ENCODE data around the gene GALNS.
"Not testable (repeated sequence)": the region's sequence is repeated elsewhere in the genome, so short reads cannot be mapped to it uniquely, and the experiment has no call there.

The GALNS gene

DNA sequence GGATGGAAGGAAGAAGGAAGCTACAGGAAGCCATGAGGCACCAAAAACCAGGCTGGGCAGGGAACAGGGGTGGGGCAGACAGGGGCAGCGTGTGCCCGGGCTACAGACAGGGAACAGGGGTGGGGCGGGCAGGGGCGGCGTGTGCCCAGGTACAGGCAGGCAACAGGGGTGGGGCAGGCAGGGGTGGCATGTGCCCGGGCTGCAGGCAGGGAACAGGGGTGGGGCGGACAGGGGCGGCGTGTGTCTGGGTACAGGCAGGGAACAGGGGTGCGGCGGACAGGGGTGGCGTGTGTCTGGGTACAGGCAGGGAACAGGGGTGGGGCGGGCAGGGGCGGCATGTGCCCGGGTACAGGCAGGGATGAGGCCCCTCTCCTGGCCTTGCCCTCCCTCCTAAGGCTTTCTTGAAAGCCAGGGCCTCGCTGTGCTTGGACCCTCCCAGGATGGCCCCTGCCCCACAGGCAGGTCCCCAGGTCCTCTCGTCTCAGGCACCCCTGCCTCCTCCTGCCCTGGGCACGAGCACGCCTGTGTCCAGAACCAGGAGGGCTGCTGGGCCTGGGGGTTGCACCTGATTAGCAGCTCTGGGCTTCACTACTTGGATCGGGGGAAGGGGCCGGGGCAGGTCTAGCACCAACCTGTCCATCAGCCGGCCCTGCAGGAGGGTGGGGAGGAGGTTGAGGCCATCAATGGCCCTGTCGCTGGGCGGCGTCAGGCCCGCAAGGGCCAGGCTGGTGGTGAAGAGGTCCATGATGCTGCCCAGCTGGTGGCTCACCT is 30.5 kb downstream of the GALNS start:
- H3K27ac ChIP-seq, result no peak overlapping the region
- H3K36me3 ChIP-seq (ENCODE audit: insufficient read depth, low read length), result no peaks in the 10 kb centered on the region
- no peak for TF ChIP-seq POLR2AphosphoS5 (IDR thresholded peaks at IDR 0.05; ENCODE audit: borderline replicate concordance, low read depth, low read length)
- TF ChIP-seq EZH2 (IDR thresholded peaks at IDR 0.05), result no peak
- TF ChIP-seq FOXP2 (optimal IDR thresholded peaks at IDR 0.05; ENCODE audit: control extremely low read depth, extremely low read length, insufficient read depth), result no peak
- H3K9ac ChIP-seq (ENCODE audit: insufficient read length), result no peak overlapping the region
- DNase-seq (ENCODE audit: low read depth, low spot score), result no peak
- H3K4me3 ChIP-seq, result no peak overlapping the region
- no peaks in the 10 kb centered on the region for H3K9me3 ChIP-seq (ENCODE audit: low read depth, low read length)

DNA sequence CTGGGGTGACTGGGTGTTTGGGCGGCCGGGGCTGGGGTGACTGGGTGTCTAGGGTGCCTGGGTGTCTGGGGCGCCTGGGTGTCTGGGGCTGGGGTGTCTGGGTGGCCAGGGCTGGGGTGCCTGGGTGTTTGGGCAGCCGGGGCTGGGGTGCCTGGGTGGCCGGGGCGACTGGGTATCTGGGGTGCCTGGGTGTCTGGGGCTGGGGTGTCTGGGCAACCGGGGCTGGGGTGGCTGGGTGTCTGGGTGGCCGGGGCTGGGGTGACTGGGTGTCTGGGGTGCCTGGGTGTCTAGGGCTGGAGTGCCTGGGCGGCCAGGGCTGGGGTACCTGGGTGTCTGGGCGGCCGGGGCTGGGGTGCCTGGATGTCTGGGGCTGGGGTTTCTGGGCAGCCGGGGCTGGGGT is 31.6 kb downstream of the GALNS start:
- H3K4me3 ChIP-seq, result no peak overlapping the region
- no peaks in the 10 kb centered on the region for H3K9me3 ChIP-seq (ENCODE audit: low read depth, low read length)
- no peak overlapping the region for H3K27ac ChIP-seq
- no peaks in the 10 kb centered on the region for H3K36me3 ChIP-seq (ENCODE audit: insufficient read depth, low read length)
- TF ChIP-seq POLR2AphosphoS5 (IDR thresholded peaks at IDR 0.05; ENCODE audit: borderline replicate concordance, low read depth, low read length), result no peak
- DNase-seq (ENCODE audit: low read depth, low spot score), result no peak
- no peak overlapping the region for H3K9ac ChIP-seq (ENCODE audit: insufficient read length)

DNA sequence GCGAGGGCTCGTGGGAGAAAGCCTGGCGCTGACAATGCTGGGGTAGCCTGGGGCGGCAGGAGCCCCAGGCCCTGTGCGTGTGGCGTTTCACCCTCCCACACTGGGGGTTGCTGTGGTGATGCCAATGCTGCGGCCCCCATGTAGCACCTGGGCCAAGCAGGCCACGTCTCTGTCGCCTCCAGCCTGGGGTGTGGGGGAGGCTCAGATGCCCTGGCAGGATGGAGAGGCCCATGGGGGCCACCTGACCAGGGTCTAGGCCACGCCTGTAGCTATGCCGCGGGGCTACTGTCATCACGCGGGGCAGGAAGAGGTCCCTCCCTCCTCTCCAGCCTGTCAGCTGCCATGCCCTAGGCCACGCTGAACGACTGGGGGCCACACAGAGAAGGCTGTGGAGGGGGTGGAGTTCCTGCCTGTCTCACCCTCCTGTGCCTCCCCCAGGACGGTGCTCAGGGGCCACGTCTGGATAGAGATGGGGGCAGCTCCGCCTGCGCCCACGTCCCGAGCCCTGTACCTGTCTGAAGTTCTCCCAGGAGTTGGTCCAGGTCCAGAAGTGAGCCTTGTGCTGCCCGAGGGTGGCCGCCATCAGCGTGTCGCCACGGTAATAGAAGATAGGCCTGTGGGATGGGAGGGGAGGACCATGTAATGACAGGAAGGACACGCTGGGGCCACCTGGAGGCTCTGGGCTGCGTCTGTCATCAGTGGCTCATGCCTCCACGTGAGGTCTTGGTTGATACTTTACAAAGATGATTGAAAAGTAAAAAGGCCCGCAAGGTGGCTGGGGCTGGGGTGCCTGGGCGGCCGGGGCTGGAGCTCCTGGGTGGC is 32.3 kb downstream of the GALNS start:
- no peaks in the 10 kb centered on the region for H3K36me3 ChIP-seq (ENCODE audit: insufficient read depth, low read length)
- DNase-seq (ENCODE audit: low read depth, low spot score), result no peak
- no peak overlapping the region for H3K27ac ChIP-seq
- no peak for TF ChIP-seq POLR2AphosphoS5 (IDR thresholded peaks at IDR 0.05; ENCODE audit: borderline replicate concordance, low read depth, low read length)
- no peak for TF ChIP-seq FOXP2 (optimal IDR thresholded peaks at IDR 0.05; ENCODE audit: control extremely low read depth, extremely low read length, insufficient read depth)
- no peak for TF ChIP-seq EZH2 (IDR thresholded peaks at IDR 0.05)
- H3K9me3 ChIP-seq (ENCODE audit: low read depth, low read length), result no peaks in the 10 kb centered on the region
- H3K4me3 ChIP-seq, result no peak overlapping the region
- no peak overlapping the region for H3K9ac ChIP-seq (ENCODE audit: insufficient read length)

DNA sequence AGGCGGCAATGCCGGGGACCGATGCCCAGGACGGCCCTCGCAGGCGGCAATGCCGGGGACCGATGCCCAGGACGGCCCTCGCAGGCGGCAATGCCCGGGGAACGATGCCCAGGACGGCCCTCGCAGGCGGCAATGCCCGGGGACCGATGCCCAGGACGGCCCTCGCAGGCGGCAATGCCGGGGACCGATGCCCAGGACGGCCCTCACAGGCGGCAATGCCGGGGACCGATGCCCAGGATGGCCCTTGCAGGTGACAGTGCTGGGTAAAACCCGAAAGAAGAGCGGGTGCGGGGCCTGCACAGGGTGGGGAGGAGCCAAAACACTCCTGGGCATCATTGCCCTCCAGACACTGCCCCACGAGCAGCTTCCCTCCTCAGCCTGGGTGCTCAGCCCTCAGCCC is 33.1 kb downstream of the GALNS start:
- H3K27ac ChIP-seq; DNase-seq (ENCODE audit: low read depth, low spot score); H3K4me3 ChIP-seq; H3K9ac ChIP-seq (ENCODE audit: insufficient read length); H3K36me3 ChIP-seq (ENCODE audit: insufficient read depth, low read length); H3K9me3 ChIP-seq (ENCODE audit: low read depth, low read length): not testable (repeated sequence)

DNA sequence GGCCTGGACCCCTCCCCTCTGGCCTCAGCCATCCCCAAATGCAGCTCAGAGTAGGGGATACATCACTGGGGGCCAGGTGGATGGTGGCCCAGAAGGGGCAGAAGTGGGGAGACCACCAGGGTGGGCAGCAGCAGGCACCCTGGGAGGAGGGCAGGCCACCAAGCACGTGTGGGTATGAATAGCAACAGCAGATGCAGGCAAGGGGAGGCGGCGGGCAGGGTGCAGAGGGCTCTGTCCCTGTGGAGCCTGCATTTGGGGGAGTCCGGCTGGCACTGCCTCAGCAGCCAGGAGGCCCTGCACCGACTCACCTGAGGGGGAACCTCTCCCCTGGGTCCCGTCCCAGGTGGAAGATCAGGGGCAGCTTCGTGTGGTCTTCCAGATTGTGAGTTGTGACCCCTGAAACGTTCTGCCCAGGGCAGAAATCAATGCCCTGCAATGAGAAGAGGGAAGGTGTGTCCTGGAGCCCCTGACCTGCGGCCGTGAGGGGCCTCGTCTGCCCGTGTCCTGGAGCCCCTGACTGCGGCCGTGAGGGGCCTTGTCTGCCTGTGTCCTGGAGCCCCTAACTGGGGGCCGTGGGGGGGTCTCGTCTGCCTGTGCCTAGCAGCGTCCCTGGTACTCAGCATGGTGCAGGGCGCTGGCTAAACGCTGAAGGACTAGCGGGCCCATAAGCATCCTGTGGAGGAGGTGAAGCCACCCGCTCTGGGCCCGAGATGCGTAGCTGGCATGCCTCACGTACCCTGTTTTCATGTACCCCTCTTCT is 34.3 kb downstream of the GALNS start:
- Histone ChIP-seq H3K36me3 (ENCODE audit: insufficient read depth, low read length) (no peaks in the 10 kb centered on the region), H3K4me3 (no peak overlapping the region), H3K27ac (no peak overlapping the region), H3K9me3 (ENCODE audit: low read depth, low read length) (no peaks in the 10 kb centered on the region), H3K9ac (ENCODE audit: insufficient read length) (no peak overlapping the region)
- TF ChIP-seq FOXP2 (optimal IDR thresholded peaks at IDR 0.05; ENCODE audit: control extremely low read depth, extremely low read length, insufficient read depth) (no peak), EZH2 (IDR thresholded peaks at IDR 0.05) (no peak), POLR2AphosphoS5 (IDR thresholded peaks at IDR 0.05; ENCODE audit: borderline replicate concordance, low read depth, low read length) (no peak)
- DNase-seq (ENCODE audit: low read depth, low spot score), result no peak

DNA sequence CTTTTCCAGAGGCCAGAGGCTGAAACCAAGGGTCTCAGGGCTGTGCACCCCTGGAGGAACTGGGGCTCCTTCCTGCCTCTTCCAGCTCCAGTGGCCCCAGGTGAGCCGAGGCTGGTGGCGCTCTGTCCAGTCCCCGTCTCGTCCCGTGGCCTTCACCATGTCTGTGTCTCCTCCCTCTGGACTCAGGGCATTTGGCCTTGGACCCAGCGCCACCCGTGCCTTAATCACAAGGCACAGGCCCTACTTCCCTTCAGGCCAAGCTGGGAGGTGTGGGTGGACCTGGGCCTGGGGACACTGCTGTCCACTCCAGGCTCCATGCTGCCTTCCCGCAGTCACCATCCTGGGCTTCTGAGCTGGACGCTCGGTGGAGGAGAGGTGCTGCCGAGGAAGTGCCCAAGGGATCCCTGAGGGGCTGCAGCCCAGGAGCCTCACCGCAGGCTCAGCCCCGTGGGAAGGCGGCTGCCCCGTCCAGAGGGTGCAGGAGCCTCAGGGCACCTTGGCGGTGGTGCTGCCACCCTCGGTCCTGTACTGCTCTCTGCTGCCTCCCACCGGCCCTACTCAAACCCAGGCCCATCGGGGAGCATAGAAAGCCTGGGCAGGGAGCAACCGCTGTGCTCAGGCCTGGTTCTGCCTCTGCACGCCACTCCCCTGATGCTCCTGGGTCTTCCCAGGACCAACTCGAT is 35.4 kb downstream of the GALNS start:
- DNase-seq (ENCODE audit: low read depth, low spot score), result no peak

DNA sequence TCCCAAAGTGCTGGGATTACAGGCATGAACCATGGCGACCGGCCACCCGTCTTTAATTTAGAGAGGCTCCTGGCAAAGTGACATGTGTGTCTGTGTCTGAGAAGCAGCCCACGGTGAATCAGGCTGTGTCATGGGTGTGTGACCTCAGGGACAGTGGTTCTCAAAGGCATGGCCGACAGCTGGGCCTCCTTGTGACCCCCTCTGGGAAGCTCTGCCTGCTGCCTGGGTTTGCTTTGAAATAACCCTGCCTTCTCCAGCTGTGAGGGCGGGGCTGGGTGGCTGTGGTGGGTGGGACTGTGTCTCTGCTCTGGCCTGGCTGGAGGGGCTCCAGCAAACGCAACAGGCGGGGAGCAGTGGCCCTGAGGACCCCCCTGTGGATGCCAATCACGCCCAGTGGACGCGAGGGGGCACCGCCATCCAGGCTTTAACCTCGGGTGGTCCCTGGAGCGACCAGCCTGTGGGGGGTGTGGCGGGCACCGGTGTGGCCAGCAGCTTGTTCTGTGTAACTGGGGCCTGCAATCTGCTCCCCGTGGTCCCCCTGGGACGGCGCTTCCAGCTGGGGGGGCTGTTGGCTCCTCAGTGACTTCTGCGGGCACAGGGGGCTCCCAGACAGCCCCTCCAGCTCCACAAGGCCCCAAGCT is 36.2 kb downstream of the GALNS start:
- DNase-seq (ENCODE audit: low read depth, low spot score), result no peak
- Histone ChIP-seq H3K9me3 (ENCODE audit: low read depth, low read length) (no peaks in the 10 kb centered on the region), H3K9ac (ENCODE audit: insufficient read length) (no peak overlapping the region), H3K36me3 (ENCODE audit: insufficient read depth, low read length) (no peaks in the 10 kb centered on the region), H3K27ac (no peak overlapping the region), H3K4me3 (no peak overlapping the region)
- no peak for TF ChIP-seq POLR2AphosphoS5 (IDR thresholded peaks at IDR 0.05; ENCODE audit: borderline replicate concordance, low read depth, low read length)

More for the DNA sequence above, 35.4 kb downstream of the GALNS start:
- H3K36me3 ChIP-seq (ENCODE audit: insufficient read depth, low read length), result no peaks in the 10 kb centered on the region
- H3K9ac ChIP-seq (ENCODE audit: insufficient read length), result no peak overlapping the region
- no peak overlapping the region for H3K4me3 ChIP-seq
- H3K9me3 ChIP-seq (ENCODE audit: low read depth, low read length), result no peaks in the 10 kb centered on the region
- no peak for TF ChIP-seq EZH2 (IDR thresholded peaks at IDR 0.05)
- TF ChIP-seq POLR2AphosphoS5 (IDR thresholded peaks at IDR 0.05; ENCODE audit: borderline replicate concordance, low read depth, low read length), result no peak
- TF ChIP-seq FOXP2 (optimal IDR thresholded peaks at IDR 0.05; ENCODE audit: control extremely low read depth, extremely low read length, insufficient read depth), result no peak
- no peak overlapping the region for H3K27ac ChIP-seq

DNA sequence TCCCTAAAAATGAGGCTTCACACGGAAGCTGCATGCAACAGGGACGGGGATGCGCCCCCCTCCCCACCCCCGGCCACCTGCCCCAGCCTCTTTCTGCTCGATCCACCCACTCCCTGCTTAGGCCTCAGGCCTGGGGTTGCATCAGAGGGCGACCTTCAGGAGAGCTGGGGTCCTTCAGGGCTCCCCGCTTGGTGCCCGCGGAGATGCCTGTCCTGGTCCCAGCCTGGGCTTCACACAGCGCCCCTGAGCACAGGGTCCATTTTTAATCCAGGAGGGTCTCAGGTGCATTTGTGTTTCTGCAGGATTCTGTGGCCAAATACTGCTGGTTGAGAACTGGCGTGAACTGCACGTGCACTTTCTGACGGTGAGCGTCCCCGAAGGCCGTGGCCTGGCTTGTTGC is 37.6 kb downstream of the GALNS start:
- TF ChIP-seq EZH2 (IDR thresholded peaks at IDR 0.05) (no peak), FOXP2 (optimal IDR thresholded peaks at IDR 0.05; ENCODE audit: control extremely low read depth, extremely low read length, insufficient read depth) (no peak), POLR2AphosphoS5 (IDR thresholded peaks at IDR 0.05; ENCODE audit: borderline replicate concordance, low read depth, low read length) (no peak)

More for the DNA sequence above, 37.6 kb downstream of the GALNS start:
- Histone ChIP-seq H3K9me3 (ENCODE audit: low read depth, low read length) (no peaks in the 10 kb centered on the region), H3K36me3 (ENCODE audit: insufficient read depth, low read length) (no peaks in the 10 kb centered on the region), H3K9ac (ENCODE audit: insufficient read length) (no peak overlapping the region), H3K27ac (no peak overlapping the region), H3K4me3 (no peak overlapping the region)
- no peak for DNase-seq (ENCODE audit: low read depth, low spot score)

Measured in SK-N-MC (cell line).